Measurements from ENCODE around the gene FOXN3. TPM values are rescaled to one million over a fixed set of nuclear protein-coding genes. Genes with fewer than 3 reads are reported as not detected.

Gene FOXN3
- total and polyA plus RNA-seq, 10 of the 15 experiments (the other 5 are each of a cell fraction or from before 2014, with no cell fraction given) = 4.5 to 68.9 (median 29.7) TPM

DNA sequence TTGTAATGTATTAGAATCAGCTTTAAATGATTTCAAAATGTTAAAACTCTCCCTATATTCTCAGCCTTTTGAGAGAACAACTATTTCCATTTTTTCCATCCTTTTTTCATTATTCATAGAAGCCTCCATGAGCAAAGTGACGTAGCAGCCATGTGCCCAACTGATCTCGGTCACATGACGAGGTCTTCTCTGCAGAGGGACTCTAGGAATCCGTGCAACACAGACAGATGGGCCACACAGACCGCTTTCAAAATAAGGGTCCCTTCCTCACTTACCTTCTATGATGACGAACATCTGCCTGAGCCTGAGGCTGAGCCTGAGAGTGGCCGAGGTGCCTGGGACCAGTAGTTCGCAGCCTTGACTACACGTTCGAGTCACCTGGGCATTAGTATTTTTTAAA, 293.8 kb downstream of the FOXN3 start:
- no peak for DNase-seq (ENCODE audit: low read depth, low spot score)
- in situ Hi-C loops (cut with MboI) = no loop called here
- BruUV-seq (replicated peaks) = no TSS peak
- ATAC-seq = no peak
- ChIA-PET SMC1A (ENCODE audit: uncharacterized antibody, unreplicated experiment) (no interaction called here), POLR2A (no interaction called here), RAD21 (ENCODE audit: unreplicated experiment) (no interaction called here), CTCF (no interaction called here)
- intact Hi-C loops (cut with micrococcal nuclease; ENCODE audit: unreplicated experiment) = no loop called here
- WGBS (ENCODE audit: insufficient coverage, insufficient replicate concordance, low lambda C conversion rate, missing lambda C conversion rate) = 69% methylated on average over 10 of the region's 10 CpGs
- H3K9me3 ChIP-seq (replicated peaks; ENCODE audit: control insufficient read depth, insufficient read depth, low read length) = peaks cover 1% of the 10 kb centered on the region; the same call in 1 of the 3 replicates
- no peak overlapping the region for H2AFZ ChIP-seq (ENCODE audit: control insufficient read depth, low read depth, low read length)
- TF ChIP-seq ZNF384 (IDR thresholded peaks at IDR 0.05; ENCODE audit: borderline replicate concordance, low read depth, low read length) = no peak
- no peak for TF ChIP-seq RFX5 (IDR thresholded peaks at IDR 0.05; ENCODE audit: low read depth, low read length)
- TF ChIP-seq BRCA1 (IDR thresholded peaks at IDR 0.05; ENCODE audit: low read depth, low read length) = no peak
- TF ChIP-seq, protein P1, sequence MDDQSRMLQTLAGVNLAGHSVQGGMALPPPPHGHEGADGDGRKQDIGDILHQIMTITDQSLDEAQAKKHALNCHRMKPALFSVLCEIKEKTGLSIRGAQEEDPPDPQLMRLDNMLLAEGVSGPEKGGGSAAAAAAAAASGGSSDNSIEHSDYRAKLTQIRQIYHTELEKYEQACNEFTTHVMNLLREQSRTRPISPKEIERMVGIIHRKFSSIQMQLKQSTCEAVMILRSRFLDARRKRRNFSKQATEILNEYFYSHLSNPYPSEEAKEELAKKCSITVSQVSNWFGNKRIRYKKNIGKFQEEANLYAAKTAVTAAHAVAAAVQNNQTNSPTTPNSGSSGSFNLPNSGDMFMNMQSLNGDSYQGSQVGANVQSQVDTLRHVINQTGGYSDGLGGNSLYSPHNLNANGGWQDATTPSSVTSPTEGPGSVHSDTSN (IDR thresholded peaks at IDR 0.05; ENCODE audit: insufficient replicate concordance, low read depth, low read length) = no peak
- no peak for TF ChIP-seq CBX5 (IDR thresholded peaks at IDR 0.05; ENCODE audit: low read depth)
- no peak for TF ChIP-seq YBX1 (IDR thresholded peaks at IDR 0.05)
- TF ChIP-seq GABPA (IDR thresholded peaks at IDR 0.05; ENCODE audit: low read depth) = no peak
- TF ChIP-seq MTA3 (IDR thresholded peaks at IDR 0.05; ENCODE audit: borderline replicate concordance, low read length) = no peak
- TF ChIP-seq CREB1 (IDR thresholded peaks at IDR 0.05; ENCODE audit: low read depth) = no peak
- TF ChIP-seq, protein P2, sequence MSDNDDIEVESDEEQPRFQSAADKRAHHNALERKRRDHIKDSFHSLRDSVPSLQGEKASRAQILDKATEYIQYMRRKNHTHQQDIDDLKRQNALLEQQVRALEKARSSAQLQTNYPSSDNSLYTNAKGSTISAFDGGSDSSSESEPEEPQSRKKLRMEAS (IDR thresholded peaks at IDR 0.05; ENCODE audit: low read depth, low read length) = no peak
- TF ChIP-seq ATF7 (IDR thresholded peaks at IDR 0.05; ENCODE audit: low read depth) = no peak
- TF ChIP-seq KAT2A (conservative IDR thresholded peaks at IDR 0.05; ENCODE audit: control insufficient read depth, low read depth, low read length) = no peak
- no peak for TF ChIP-seq NFIC (IDR thresholded peaks at IDR 0.05; ENCODE audit: low read depth, low read length)
- no peak overlapping the region for H3K4me2 ChIP-seq (ENCODE audit: control insufficient read depth, insufficient read depth)
- no peaks in the 10 kb centered on the region for H3K79me2 ChIP-seq (ENCODE audit: control insufficient read depth, insufficient read depth, low read length)
- FAIRE-seq = no peak
- H3K27ac ChIP-seq (ENCODE audit: control insufficient read depth, insufficient read depth) = no peak overlapping the region
- H4K20me1 ChIP-seq (ENCODE audit: control insufficient read depth, insufficient read depth) = no peaks in the 10 kb centered on the region
- H3K9ac ChIP-seq (ENCODE audit: control insufficient read depth, insufficient read depth, low read length) = no peak overlapping the region
- H3K27me3 ChIP-seq (replicated peaks in 1 of 2; ENCODE audit: control insufficient read depth in 2 of 2, insufficient read depth in 2 of 2, low read length in 1 of 2) = no peaks in the 10 kb centered on the region; a peak in 1 of 4 replicates
- no peaks in the 10 kb centered on the region for H3K4me1 ChIP-seq (ENCODE audit: control insufficient read depth, insufficient read depth, low read length)
- no peaks in the 10 kb centered on the region for H3K36me3 ChIP-seq (ENCODE audit: control insufficient read depth in 2 of 2, insufficient read depth in 2 of 2, low read length in 1 of 2)
- H3K4me3 ChIP-seq = no peak overlapping the region
